ENCODE results near the gene PCDHGA1. TPM values are rescaled to one million over a fixed set of nuclear protein-coding genes. Genes with fewer than 3 reads are reported as not detected.

Gene PCDHGA1
- total RNA-seq, 1 donor from 2014 or later, result 1.5 TPM

- Histone ChIP-seq H3K9ac (no peak overlapping the region), H3K4me1 (peaks cover 27% of the 10 kb centered on the region), H3K4me3 (no peak overlapping the region), H3K36me3 (no peaks in the 10 kb centered on the region), H2AFZ (replicated peaks) (no peak overlapping the region), H3K27me3 (no peaks in the 10 kb centered on the region), H3K4me2 (no peak overlapping the region), H3K79me2 (ENCODE audit: low read depth) (no peaks in the 10 kb centered on the region), H3F3A (ENCODE audit: low read depth) (peaks cover 31% of the 10 kb centered on the region), H3K9me3 (ENCODE audit: low read depth) (no peaks in the 10 kb centered on the region), H4K20me1 (ENCODE audit: low read depth) (peaks cover 16% of the 10 kb centered on the region), H3K27ac (no peak overlapping the region)
- Mint-ChIP-seq H3K4me1 (peaks cover 56% of the 10 kb centered on the region), H3K4me3 (no peak overlapping the region), H3K27ac (peak overlapping the region; percentile 99), H3K27me3 (ENCODE audit: insufficient read depth, low read depth) (peaks cover 10% of the 10 kb centered on the region), H3K9me3 (no peaks in the 10 kb centered on the region), H3K36me3 (peaks cover 30% of the 10 kb centered on the region)
- no peak for TF ChIP-seq CTCF (IDR thresholded peaks at IDR 0.05)
- TF ChIP-seq EZH2phosphoT487 (IDR thresholded peaks at IDR 0.05), result no peak
- no peak for TF ChIP-seq EZH2 (IDR thresholded peaks at IDR 0.05)
- DNase-seq (ENCODE audit: low spot score), result no peak
Observed at GRCh38 chr5:141506381-141507155, 176.3 kb downstream of the PCDHGA1 start.

GRCh38 chr5:141507387-141508091 lies 177.2 kb downstream of the PCDHGA1 start:
- TF ChIP-seq EZH2phosphoT487 (IDR thresholded peaks at IDR 0.05) (no peak), EZH2 (IDR thresholded peaks at IDR 0.05) (no peak), CTCF (IDR thresholded peaks at IDR 0.05) (no peak)
- DNase-seq (ENCODE audit: low spot score), result peak; percentile 47
- H3K4me1 ChIP-seq, result peaks cover 27% of the 10 kb centered on the region
- peak overlapping the region; percentile 71 for H3K4me2 ChIP-seq
- H3K9me3 Mint-ChIP-seq, result no peaks in the 10 kb centered on the region
- H3K36me3 ChIP-seq, result no peaks in the 10 kb centered on the region
- no peak overlapping the region for H3K9ac ChIP-seq
- peaks cover 16% of the 10 kb centered on the region for H4K20me1 ChIP-seq (ENCODE audit: low read depth)
- H3K79me2 ChIP-seq (ENCODE audit: low read depth), result no peaks in the 10 kb centered on the region
- H3K4me3 Mint-ChIP-seq, result peak overlapping the region; percentile 67
- peaks cover 55% of the 10 kb centered on the region for H3K4me1 Mint-ChIP-seq
- peaks cover 38% of the 10 kb centered on the region for H3F3A ChIP-seq (ENCODE audit: low read depth)
- peaks cover 29% of the 10 kb centered on the region for H3K36me3 Mint-ChIP-seq
- H3K27ac Mint-ChIP-seq, result peak overlapping the region; percentile 99
- no peak overlapping the region for H2AFZ ChIP-seq (replicated peaks)
- peak overlapping the region; percentile 47 for H3K27ac ChIP-seq
- H3K27me3 Mint-ChIP-seq (ENCODE audit: insufficient read depth, low read depth), result peaks cover 10% of the 10 kb centered on the region
- H3K27me3 ChIP-seq, result no peaks in the 10 kb centered on the region
- H3K4me3 ChIP-seq, result no peak overlapping the region
- H3K9me3 ChIP-seq (ENCODE audit: low read depth), result no peaks in the 10 kb centered on the region

GRCh38 chr5:141508440-141508797 lies 178.1 kb downstream of the PCDHGA1 start:
- H3K9ac ChIP-seq, result no peak overlapping the region
- H3K4me3 ChIP-seq, result peak overlapping the region; percentile 5
- H4K20me1 ChIP-seq (ENCODE audit: low read depth), result peaks cover 16% of the 10 kb centered on the region
- Mint-ChIP-seq H3K36me3 (peaks cover 29% of the 10 kb centered on the region), H3K27ac (peak overlapping the region; percentile 99), H3K4me1 (peaks cover 62% of the 10 kb centered on the region), H3K4me3 (peak overlapping the region; percentile 67), H3K9me3 (no peaks in the 10 kb centered on the region), H3K27me3 (ENCODE audit: insufficient read depth, low read depth) (peaks cover 15% of the 10 kb centered on the region)
- no peaks in the 10 kb centered on the region for H3K79me2 ChIP-seq (ENCODE audit: low read depth)
- DNase-seq (ENCODE audit: low spot score), result no peak
- H3F3A ChIP-seq (ENCODE audit: low read depth), result peaks cover 45% of the 10 kb centered on the region
- H3K4me1 ChIP-seq, result peaks cover 31% of the 10 kb centered on the region
- no peak overlapping the region for H2AFZ ChIP-seq (replicated peaks)
- peak overlapping the region; percentile 47 for H3K27ac ChIP-seq
- no peaks in the 10 kb centered on the region for H3K27me3 ChIP-seq
- no peaks in the 10 kb centered on the region for H3K36me3 ChIP-seq
- no peaks in the 10 kb centered on the region for H3K9me3 ChIP-seq (ENCODE audit: low read depth)
- H3K4me2 ChIP-seq, result peak overlapping the region; percentile 71
- TF ChIP-seq EZH2 (IDR thresholded peaks at IDR 0.05) (no peak), EZH2phosphoT487 (IDR thresholded peaks at IDR 0.05) (no peak), CTCF (IDR thresholded peaks at IDR 0.05) (no peak)
